Left renal pelvis (tissue), 4 donors: Measurements from ENCODE around the gene SNAP23. TPM values are rescaled to one million over a fixed set of nuclear protein-coding genes. Genes with fewer than 3 reads are reported as not detected.
A peak's percentile ranks its signal among the peaks of the same experiment; 100 is the strongest.
"Not testable (repeated sequence)": the region's sequence is repeated elsewhere in the genome, so short reads cannot be mapped to it uniquely, and the experiment has no call there.

Experiments used
- DNase-seq, 4 donors: peaks; one replicate each; pipeline ENCODE4 v3.0.0-alpha.2; 2013; ENCODE audit warnings: low read depth in 4 of 4, low spot score in 3 of 4
- polyA plus RNA-seq, 4 donors: library from polyadenylated mRNA; unstranded; fragments of 120-200 nt; gene quantifications; one replicate each; pipeline ENCODE4 v1.2.1, GENCODE V29; 2013; ENCODE audit not compliant: insufficient read length in 4 of 4

Gene SNAP23
- polyA plus RNA-seq, 4 donors = 71.6 to 107 (median 96.6) TPM

GRCh38 chr15:42553554-42553953 is 58.1 kb downstream of the SNAP23 start:
- no peak for DNase-seq

DNA sequence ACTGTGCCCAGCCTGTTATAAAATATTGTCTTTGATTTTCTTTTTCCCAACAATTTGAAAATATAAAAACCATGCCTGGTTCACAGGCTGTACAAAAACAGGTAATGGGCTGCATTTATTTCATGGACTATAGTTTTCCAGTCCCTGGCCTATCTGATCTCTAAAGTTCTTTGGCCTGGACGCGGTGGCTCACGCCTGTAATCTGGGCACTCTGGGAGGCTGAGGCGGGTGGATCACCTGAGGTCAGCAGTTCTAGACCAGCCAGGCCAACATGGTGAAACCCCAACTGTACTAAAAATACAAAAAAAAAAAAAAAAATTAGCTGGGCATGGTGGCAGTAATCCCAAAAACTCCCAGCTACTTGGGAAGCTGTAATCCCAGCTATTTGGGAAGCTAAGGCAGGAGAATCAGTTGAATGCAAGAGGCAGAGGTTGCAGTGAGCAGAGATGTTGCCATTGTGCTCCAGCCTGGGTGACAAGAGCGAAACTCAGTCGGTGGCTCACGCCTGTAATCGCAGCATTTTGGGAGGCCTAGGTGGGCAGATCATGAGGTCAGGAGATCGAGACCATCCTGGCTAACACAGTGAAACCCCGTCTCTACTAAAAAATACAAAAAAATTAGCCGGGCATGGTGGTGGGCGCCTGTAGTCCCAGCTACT is 61.2 kb downstream of the SNAP23 start:
- not testable (repeated sequence) for DNase-seq

- DNase-seq = no peak
Observed at GRCh38 chr15:42558739-42559138, 63.3 kb downstream of the SNAP23 start.

DNA sequence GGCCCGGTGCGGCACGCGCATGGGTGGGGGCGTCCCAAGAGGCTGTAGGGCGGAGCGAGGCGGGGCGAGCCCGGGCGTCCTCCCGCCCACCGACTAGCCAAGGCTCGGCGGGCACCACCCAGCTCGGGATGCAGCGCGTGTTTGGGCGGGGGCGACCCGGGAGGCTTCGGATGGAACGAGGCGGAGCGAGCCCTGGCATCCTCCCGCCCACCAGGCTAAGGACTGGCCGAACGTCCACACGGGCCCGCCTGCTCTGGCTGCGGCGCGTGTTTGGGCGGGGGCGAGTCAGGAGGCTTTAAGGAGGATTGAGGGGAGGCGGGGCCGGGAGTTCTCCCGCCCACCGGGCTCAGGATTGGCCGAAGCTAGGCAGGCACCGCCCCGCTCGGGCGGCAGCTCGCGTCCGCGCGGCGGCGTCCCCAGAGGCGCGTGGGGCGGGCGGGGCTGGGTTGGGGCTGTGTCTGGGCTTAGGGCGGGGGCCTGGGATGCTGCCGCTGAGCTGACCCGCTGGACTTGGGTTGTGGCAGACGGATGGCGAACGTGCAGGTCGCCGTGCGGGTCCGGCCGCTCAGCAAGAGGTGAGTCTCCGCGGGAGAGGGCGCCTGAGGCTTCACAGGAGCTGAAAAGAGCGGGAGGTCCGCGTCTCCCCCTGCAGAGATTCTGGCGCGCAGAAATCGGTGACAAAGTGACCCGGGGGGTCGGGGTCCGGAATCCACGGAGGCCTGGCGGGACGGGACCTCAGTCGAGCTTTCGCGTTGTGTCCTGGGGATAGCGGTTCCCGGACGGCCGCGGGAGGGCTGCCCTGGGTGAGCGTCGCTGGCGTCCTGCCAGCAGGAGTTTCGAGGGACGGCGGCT is 80.0 kb downstream of the SNAP23 start, which contains the start of gene STARD9:
STARD9 (plus strand) TSS at position 419 of the 852 bp plus-strand sequence; CDS start at position 529, 110 bp downstream.
- DNase-seq = peak; percentile 92 to 95 (median 92)

DNA sequence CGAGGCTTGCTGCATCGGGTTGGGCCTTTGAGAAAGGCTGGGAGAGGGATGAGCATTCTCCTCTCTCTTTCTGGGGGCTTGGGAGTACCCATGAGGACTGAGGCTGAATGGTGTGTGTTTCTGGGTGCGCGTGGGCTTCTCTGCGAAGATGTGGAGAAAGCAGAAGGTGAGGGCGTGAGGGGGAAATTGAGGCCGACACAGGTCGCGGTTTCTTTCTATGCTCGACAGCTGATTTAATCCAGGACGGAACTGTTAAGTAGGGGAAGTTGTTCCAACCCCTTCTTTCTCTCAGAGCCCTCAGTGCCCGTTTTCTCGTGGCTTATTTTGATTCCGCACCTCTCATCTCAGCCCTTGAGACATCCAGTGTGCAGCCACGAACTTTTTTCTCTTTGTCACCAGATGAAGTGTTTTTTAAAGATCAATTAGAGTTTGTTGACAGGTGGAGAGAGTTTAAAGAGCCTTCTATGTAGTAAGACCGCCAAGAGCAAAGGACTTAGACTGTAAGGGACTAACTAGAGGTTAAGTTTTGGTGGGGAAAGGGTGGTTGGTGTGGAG is 80.7 kb downstream of the SNAP23 start:
- no peak for DNase-seq

- DNase-seq = no peak
Observed at GRCh38 chr15:42576776-42577175, 81.3 kb downstream of the SNAP23 start.

DNA sequence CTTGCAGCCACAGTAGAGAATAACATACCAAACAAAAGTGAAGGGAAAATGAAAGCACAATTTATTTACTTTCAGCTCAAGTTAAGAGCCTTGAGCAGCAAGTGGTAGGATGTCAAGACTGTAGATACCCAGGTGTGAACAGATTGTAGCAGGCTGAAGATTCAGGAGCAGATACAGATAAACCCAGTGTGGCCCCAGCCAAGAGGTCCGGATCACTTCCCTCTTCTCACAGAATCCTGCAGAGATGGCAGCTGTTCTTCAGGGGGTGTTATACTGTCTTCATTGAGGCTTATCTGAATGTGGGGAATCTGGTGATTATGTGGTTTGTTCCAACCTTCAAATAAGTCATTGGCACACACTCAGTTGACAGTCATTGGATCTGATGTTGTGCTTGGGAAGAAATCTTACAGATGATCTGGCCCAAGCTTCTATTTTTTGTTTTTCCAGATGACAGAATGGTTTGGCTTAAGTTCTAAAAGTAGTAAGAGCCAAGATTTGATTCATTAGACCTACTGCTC is 82.1 kb downstream of the SNAP23 start:
- DNase-seq = no peak

- DNase-seq = no peak
Observed at GRCh38 chr15:42578984-42579537, 83.6 kb downstream of the SNAP23 start.

DNA sequence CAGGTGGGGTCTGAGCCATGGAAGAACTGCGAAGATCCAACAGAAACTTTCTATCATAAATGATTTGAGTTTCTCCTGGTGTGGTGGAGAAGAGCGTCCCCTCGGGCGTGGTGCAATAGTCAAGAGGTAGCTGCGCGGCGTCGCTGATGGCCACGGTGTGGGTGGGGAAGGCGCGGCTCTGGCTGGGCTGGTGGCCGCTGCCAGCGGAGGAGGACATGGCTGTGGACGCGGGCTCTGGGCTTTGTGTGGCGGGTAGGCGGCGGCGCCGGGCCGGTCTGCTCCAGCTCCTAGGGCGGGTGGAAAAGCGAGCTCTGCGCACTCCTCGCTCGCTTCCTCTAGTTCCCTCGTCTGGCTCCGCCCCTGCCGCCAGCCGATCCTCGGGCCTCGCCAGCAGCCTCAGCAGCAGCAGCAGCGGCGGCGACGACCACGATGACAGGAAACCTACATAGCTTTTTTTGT is 85.9 kb downstream of the SNAP23 start:
- DNase-seq = peak; percentile 60 to 74 (median 64)

Other genes starting within 250 kb of the SNAP23 start
- gene GANC, start 222.4 kb upstream of the SNAP23 start, polyA plus RNA-seq = 10 to 100 TPM; 25.7 to 29.7 (median 25.9) TPM
- gene TMEM87A, start 222.2 kb upstream of the SNAP23 start, polyA plus RNA-seq = 10 to 100 TPM; 51.7 to 61.6 (median 59.7) TPM
- gene CAPN3, start 136.1 kb upstream of the SNAP23 start, polyA plus RNA-seq = 10 to 100 TPM in 3 of 4 donors, 1 to 10 TPM in 1; 7.5 to 29.4 (median 22.5) TPM
- gene ZNF106, start 4.5 kb upstream of the SNAP23 start, polyA plus RNA-seq = 10 to 100 TPM; 41.8 to 51.1 (median 46.7) TPM
- gene LRRC57, start 53.2 kb downstream of the SNAP23 start, polyA plus RNA-seq = 10 to 100 TPM; 20.8 to 23.0 (median 22.0) TPM
- 10 to 100 TPM; 22.1 to 32.4 (median 27.1) TPM for gene HAUS2, start 53.2 kb downstream of the SNAP23 start, polyA plus RNA-seq
- 10 to 100 TPM in 2 of 4 donors, 1 to 10 TPM in 2; 8.2 to 18.7 (median 10.8) TPM for gene STARD9, start 80.0 kb downstream of the SNAP23 start, polyA plus RNA-seq
- gene CDAN1, start 241.5 kb downstream of the SNAP23 start, polyA plus RNA-seq = 10 to 100 TPM; 14.7 to 24.5 (median 17.4) TPM